ENCODE data around the gene PLEKHA6.
A peak's percentile ranks its signal among the peaks of the same experiment; 100 is the strongest.

Gene PLEKHA6

GRCh38 chr1:204338360-204338759 is 21.4 kb downstream of the PLEKHA6 start:
- no peak overlapping the region for H2AK5ac ChIP-seq (ENCODE audit: low read length, severe bottlenecking)
- H3K79me1 ChIP-seq (replicated peaks; ENCODE audit: low read length, poor library complexity, severe bottlenecking), result no peaks in the 10 kb centered on the region
- H3K4me2 ChIP-seq (ENCODE audit: low read length, poor library complexity, severe bottlenecking), result no peak overlapping the region
- no peak for DNase-seq
- H3K27me3 ChIP-seq (ENCODE audit: control insufficient read depth in 1 of 2, insufficient read depth in 1 of 2, low read length in 2 of 2), result peaks cover 23 to 80% of the 10 kb centered on the region in 2 experiments
- no peaks in the 10 kb centered on the region for H3K9me3 ChIP-seq (ENCODE audit: control insufficient read depth, low read length)
- H4K91ac ChIP-seq (ENCODE audit: low read length), result no peak overlapping the region
- no peak overlapping the region for H3K23ac ChIP-seq (ENCODE audit: low read length in 2 of 2)
- no peak overlapping the region for H2AFZ ChIP-seq (ENCODE audit: low read depth, low read length)
- no peak overlapping the region for H3K27ac ChIP-seq (ENCODE audit: low read length, poor library complexity, severe bottlenecking)
- H3K4ac ChIP-seq (ENCODE audit: low read depth in 1 of 2, low read length in 2 of 2), result no peak overlapping the region
- H3K4me1 ChIP-seq (ENCODE audit: control insufficient read depth, insufficient read depth, low read depth, low read length), result no peaks in the 10 kb centered on the region
- WGBS, result 52% methylated on average over 2 of the region's 2 CpGs
- no peak overlapping the region for H3K9ac ChIP-seq (ENCODE audit: low read length)
- H4K8ac ChIP-seq (ENCODE audit: low read length), result no peak overlapping the region
- H2BK120ac ChIP-seq (ENCODE audit: low read depth, low read length), result no peak overlapping the region
- H3K4me3 ChIP-seq (ENCODE audit: insufficient read depth in 1 of 2, low read depth in 1 of 2, low read length in 2 of 2), result no peak overlapping the region
- H3K36me3 ChIP-seq (ENCODE audit: control insufficient read depth in 1 of 2, insufficient read depth in 2 of 2, low read depth in 1 of 2, low read length in 2 of 2), result no peaks in the 10 kb centered on the region
- H2BK15ac ChIP-seq (ENCODE audit: low read depth, poor library complexity, severe bottlenecking), result no peak overlapping the region
- H3K14ac ChIP-seq (ENCODE audit: low read length in 2 of 2), result no peak overlapping the region
- H3K18ac ChIP-seq (ENCODE audit: low read depth in 1 of 2, low read length in 2 of 2), result no peak overlapping the region
- no peak overlapping the region for H2BK5ac ChIP-seq (ENCODE audit: low read depth, low read length, poor library complexity, severe bottlenecking)
- H2BK12ac ChIP-seq (ENCODE audit: low read length in 2 of 2), result no peak overlapping the region

- no peak overlapping the region for H2BK12ac ChIP-seq (ENCODE audit: low read length in 2 of 2)
- 97% methylated on average over 6 of the region's 6 CpGs for WGBS
- H3K4me1 ChIP-seq (ENCODE audit: control insufficient read depth, insufficient read depth, low read depth, low read length), result no peaks in the 10 kb centered on the region
- H3K27me3 ChIP-seq (ENCODE audit: control insufficient read depth in 1 of 2, insufficient read depth in 1 of 2, low read length in 2 of 2), result peaks cover 23 to 77% of the 10 kb centered on the region in 2 experiments
- H3K23ac ChIP-seq (ENCODE audit: low read length in 2 of 2), result no peak overlapping the region
- no peak for DNase-seq
- no peak overlapping the region for H3K4ac ChIP-seq (ENCODE audit: low read depth in 1 of 2, low read length in 2 of 2)
- no peak overlapping the region for H3K4me2 ChIP-seq (ENCODE audit: low read length, poor library complexity, severe bottlenecking)
- peak overlapping the region; percentile 17 for H3K9ac ChIP-seq (ENCODE audit: low read length)
- H2AK5ac ChIP-seq (ENCODE audit: low read length, severe bottlenecking), result no peak overlapping the region
- no peak overlapping the region for H2BK15ac ChIP-seq (ENCODE audit: low read depth, poor library complexity, severe bottlenecking)
- no peak overlapping the region for H2BK5ac ChIP-seq (ENCODE audit: low read depth, low read length, poor library complexity, severe bottlenecking)
- no peak overlapping the region for H4K8ac ChIP-seq (ENCODE audit: low read length)
- no peak overlapping the region for H4K91ac ChIP-seq (ENCODE audit: low read length)
- no peaks in the 10 kb centered on the region for H3K36me3 ChIP-seq (ENCODE audit: control insufficient read depth in 1 of 2, insufficient read depth in 2 of 2, low read depth in 1 of 2, low read length in 2 of 2)
- H3K4me3 ChIP-seq (ENCODE audit: insufficient read depth in 1 of 2, low read depth in 1 of 2, low read length in 2 of 2), result peak overlapping the region in 1 of 2 experiments; percentile 29
- H3K27ac ChIP-seq (ENCODE audit: low read length, poor library complexity, severe bottlenecking), result no peak overlapping the region
- no peaks in the 10 kb centered on the region for H3K9me3 ChIP-seq (ENCODE audit: control insufficient read depth, low read length)
- H3K79me1 ChIP-seq (replicated peaks; ENCODE audit: low read length, poor library complexity, severe bottlenecking), result no peaks in the 10 kb centered on the region
- H3K14ac ChIP-seq (ENCODE audit: low read length in 2 of 2), result peak overlapping the region in 1 of 2 experiments; percentile 35
- H3K18ac ChIP-seq (ENCODE audit: low read depth in 1 of 2, low read length in 2 of 2), result no peak overlapping the region
- H2AFZ ChIP-seq (ENCODE audit: low read depth, low read length), result no peak overlapping the region
- no peak overlapping the region for H2BK120ac ChIP-seq (ENCODE audit: low read depth, low read length)
These were observed 22.1 kb downstream of the PLEKHA6 start for GRCh38 chr1:204337583-204337982.

- H2BK12ac ChIP-seq (ENCODE audit: low read length in 2 of 2), result peak overlapping the region in 1 of 2 experiments; percentile 47
- H2AK5ac ChIP-seq (ENCODE audit: low read length, severe bottlenecking), result no peak overlapping the region
- no peaks in the 10 kb centered on the region for H3K9me3 ChIP-seq (ENCODE audit: control insufficient read depth, low read length)
- H4K8ac ChIP-seq (ENCODE audit: low read length), result no peak overlapping the region
- WGBS, result 95% methylated on average over 3 of the region's 3 CpGs
- no peaks in the 10 kb centered on the region for H3K79me1 ChIP-seq (replicated peaks; ENCODE audit: low read length, poor library complexity, severe bottlenecking)
- H2BK5ac ChIP-seq (ENCODE audit: low read depth, low read length, poor library complexity, severe bottlenecking), result no peak overlapping the region
- H3K4me3 ChIP-seq (ENCODE audit: insufficient read depth in 1 of 2, low read depth in 1 of 2, low read length in 2 of 2), result peak overlapping the region in 1 of 2 experiments; percentile 29
- H3K9ac ChIP-seq (ENCODE audit: low read length), result peak overlapping the region; percentile 17
- H3K27me3 ChIP-seq (ENCODE audit: control insufficient read depth in 1 of 2, insufficient read depth in 1 of 2, low read length in 2 of 2), result peaks cover 23 to 74% of the 10 kb centered on the region in 2 experiments
- no peaks in the 10 kb centered on the region for H3K36me3 ChIP-seq (ENCODE audit: control insufficient read depth in 1 of 2, insufficient read depth in 2 of 2, low read depth in 1 of 2, low read length in 2 of 2)
- no peak overlapping the region for H3K23ac ChIP-seq (ENCODE audit: low read length in 2 of 2)
- peak overlapping the region in 1 of 2 experiments; percentile 28 for H3K18ac ChIP-seq (ENCODE audit: low read depth in 1 of 2, low read length in 2 of 2)
- H3K4me2 ChIP-seq (ENCODE audit: low read length, poor library complexity, severe bottlenecking), result no peak overlapping the region
- DNase-seq, result no peak
- H2AFZ ChIP-seq (ENCODE audit: low read depth, low read length), result no peak overlapping the region
- H2BK15ac ChIP-seq (ENCODE audit: low read depth, poor library complexity, severe bottlenecking), result no peak overlapping the region
- no peak overlapping the region for H3K14ac ChIP-seq (ENCODE audit: low read length in 2 of 2)
- H4K91ac ChIP-seq (ENCODE audit: low read length), result no peak overlapping the region
- H3K4me1 ChIP-seq (ENCODE audit: control insufficient read depth, insufficient read depth, low read depth, low read length), result no peaks in the 10 kb centered on the region
- no peak overlapping the region for H3K4ac ChIP-seq (ENCODE audit: low read depth in 1 of 2, low read length in 2 of 2)
- no peak overlapping the region for H3K27ac ChIP-seq (ENCODE audit: low read length, poor library complexity, severe bottlenecking)
- no peak overlapping the region for H2BK120ac ChIP-seq (ENCODE audit: low read depth, low read length)
These were observed 22.7 kb downstream of the PLEKHA6 start for GRCh38 chr1:204337036-204337429.

- H2AK5ac ChIP-seq (ENCODE audit: low read length, severe bottlenecking), result no peak overlapping the region
- H4K91ac ChIP-seq (ENCODE audit: low read length), result peak overlapping the region; percentile 5
- H3K23ac ChIP-seq (ENCODE audit: low read length in 2 of 2), result no peak overlapping the region
- WGBS, result 100% methylated on average over 1 of the region's 3 CpGs
- no peak overlapping the region for H3K14ac ChIP-seq (ENCODE audit: low read length in 2 of 2)
- H2BK12ac ChIP-seq (ENCODE audit: low read length in 2 of 2), result peak overlapping the region in 1 of 2 experiments; percentile 10
- H2BK120ac ChIP-seq (ENCODE audit: low read depth, low read length), result no peak overlapping the region
- peaks cover 23 to 77% of the 10 kb centered on the region in 2 experiments for H3K27me3 ChIP-seq (ENCODE audit: control insufficient read depth in 1 of 2, insufficient read depth in 1 of 2, low read length in 2 of 2)
- no peak overlapping the region for H2AFZ ChIP-seq (ENCODE audit: low read depth, low read length)
- no peaks in the 10 kb centered on the region for H3K4me1 ChIP-seq (ENCODE audit: control insufficient read depth, insufficient read depth, low read depth, low read length)
- no peak overlapping the region for H3K4me3 ChIP-seq (ENCODE audit: insufficient read depth in 1 of 2, low read depth in 1 of 2, low read length in 2 of 2)
- no peak overlapping the region for H3K18ac ChIP-seq (ENCODE audit: low read depth in 1 of 2, low read length in 2 of 2)
- no peak for DNase-seq
- no peak overlapping the region for H2BK5ac ChIP-seq (ENCODE audit: low read depth, low read length, poor library complexity, severe bottlenecking)
- H3K9me3 ChIP-seq (ENCODE audit: control insufficient read depth, low read length), result no peaks in the 10 kb centered on the region
- no peak overlapping the region for H3K4me2 ChIP-seq (ENCODE audit: low read length, poor library complexity, severe bottlenecking)
- H3K4ac ChIP-seq (ENCODE audit: low read depth in 1 of 2, low read length in 2 of 2), result no peak overlapping the region
- H2BK15ac ChIP-seq (ENCODE audit: low read depth, poor library complexity, severe bottlenecking), result no peak overlapping the region
- no peaks in the 10 kb centered on the region for H3K79me1 ChIP-seq (replicated peaks; ENCODE audit: low read length, poor library complexity, severe bottlenecking)
- no peak overlapping the region for H3K27ac ChIP-seq (ENCODE audit: low read length, poor library complexity, severe bottlenecking)
- no peak overlapping the region for H4K8ac ChIP-seq (ENCODE audit: low read length)
- no peak overlapping the region for H3K9ac ChIP-seq (ENCODE audit: low read length)
- H3K36me3 ChIP-seq (ENCODE audit: control insufficient read depth in 1 of 2, insufficient read depth in 2 of 2, low read depth in 1 of 2, low read length in 2 of 2), result no peaks in the 10 kb centered on the region
These were observed 23.2 kb downstream of the PLEKHA6 start for GRCh38 chr1:204336421-204337035.

Measured in mesenchymal stem cell (in vitro differentiated cells and primary cell).